Glomerular visceral epithelial cell (primary cell): Measurements from ENCODE around the gene CORO1C.
"Not testable (repeated sequence)": the region's sequence is repeated elsewhere in the genome, so short reads cannot be mapped to it uniquely, and the experiment has no call there.

Source experiments
- DNase-seq: peaks from one replicate; pipeline ENCODE4 v3.0.0-alpha.2; 2016; ENCODE audit errors: extremely low spot score

Gene CORO1C

DNA sequence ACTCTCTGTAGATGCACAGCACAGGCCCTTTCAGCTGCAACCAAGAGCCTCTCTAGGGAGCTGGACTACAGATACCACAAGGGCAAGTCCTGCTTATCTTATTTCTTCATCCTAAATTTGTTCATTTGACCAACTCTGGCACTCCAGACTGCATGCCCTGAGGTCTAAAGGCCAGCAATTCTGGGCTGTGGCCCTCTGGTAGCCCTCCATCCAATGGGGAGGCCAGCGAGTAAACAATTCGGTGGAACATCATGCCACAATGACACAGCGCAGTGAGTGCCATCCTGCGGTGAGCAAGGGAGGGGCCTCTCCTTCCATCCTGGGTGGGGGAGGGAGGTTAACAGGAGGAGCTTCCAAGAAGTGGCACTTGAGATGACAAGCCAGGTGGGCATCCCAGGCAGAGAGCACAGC, 97.0 kb downstream of the CORO1C start:
- no peak for DNase-seq

DNA sequence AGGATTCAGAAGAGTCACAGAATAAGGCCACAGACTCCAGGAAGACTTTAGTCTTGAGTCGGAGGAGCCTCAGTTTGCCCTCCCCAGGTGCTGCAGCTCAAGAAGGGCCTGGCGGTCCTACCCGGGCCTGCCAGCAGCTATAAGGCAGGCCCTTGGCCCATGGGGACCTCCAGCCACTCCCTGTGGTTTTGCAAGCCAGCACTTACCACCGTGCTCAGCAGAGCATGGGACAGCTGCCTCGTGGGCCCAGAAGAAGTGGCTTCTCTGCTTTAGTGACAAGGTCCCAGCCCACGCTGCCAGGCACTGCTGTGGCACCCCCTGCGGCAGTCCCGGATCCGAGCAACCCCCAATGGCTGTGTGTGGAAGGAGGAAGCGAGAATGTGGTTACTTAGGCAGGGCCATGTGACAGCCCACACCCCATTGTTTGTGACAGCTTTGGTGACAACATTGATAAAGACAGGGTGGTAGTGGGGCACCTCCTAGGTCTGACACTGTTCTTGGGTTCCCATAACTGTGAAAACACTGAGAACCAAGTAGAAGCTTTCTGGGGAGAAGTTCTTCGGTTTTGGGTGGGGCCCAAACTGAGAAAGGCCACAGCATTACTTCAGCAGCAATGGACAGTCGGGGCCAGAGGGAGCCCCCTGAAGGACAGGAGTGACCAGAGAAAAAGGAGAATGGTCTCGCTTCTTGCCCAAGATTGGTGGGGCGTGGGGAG, 97.6 kb downstream of the CORO1C start, which contains the start of gene SELPLG:
Gene SELPLG (minus strand): TSS at position 361 of the 715 bp plus-strand sequence. CDS start 9,587 bp downstream, outside the sequence.
- peak; percentile 36 for DNase-seq

DNA sequence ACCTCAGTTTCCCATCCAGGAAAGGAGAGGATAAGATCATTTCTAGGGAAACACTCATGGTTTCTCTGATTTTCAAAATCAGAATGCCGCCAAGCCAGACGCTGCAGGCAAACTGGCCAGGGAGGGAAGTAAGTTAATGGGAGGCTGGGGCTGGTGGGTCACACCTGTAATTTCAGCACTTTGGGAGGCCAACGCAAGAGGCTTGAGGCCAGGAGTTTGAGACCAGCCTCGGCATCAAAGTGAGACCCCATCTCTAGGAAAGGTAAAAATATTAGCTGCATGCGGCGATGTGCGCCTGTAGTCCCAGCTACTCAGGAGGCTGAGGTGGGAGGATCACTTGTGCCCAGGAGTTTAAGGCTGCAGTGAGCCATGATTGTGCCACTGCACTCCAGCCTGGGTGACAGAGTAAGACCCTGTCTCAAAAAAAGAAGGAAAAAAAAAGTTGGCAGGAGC, 98.2 kb downstream of the CORO1C start:
- no peak for DNase-seq

DNA sequence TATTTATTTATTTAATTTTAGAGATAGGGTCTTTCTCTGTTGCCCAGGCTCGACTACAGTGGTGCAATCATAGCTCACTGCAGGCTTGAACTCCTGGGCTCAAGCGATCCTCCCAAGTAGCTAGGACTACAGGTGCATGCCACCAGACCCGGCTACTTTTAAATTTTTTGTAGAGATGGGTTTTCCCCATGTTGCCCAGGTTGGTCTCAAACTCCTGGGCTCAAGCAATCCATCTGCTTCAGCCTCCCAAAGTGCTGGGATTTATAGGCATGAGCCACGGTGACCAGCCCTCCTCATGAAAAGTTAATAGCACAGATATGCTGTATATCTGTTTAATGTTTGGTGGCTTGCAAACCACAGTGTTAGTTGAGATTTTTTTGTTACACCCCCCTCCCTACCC, 100.1 kb downstream of the CORO1C start:
- DNase-seq = not testable (repeated sequence)

DNA sequence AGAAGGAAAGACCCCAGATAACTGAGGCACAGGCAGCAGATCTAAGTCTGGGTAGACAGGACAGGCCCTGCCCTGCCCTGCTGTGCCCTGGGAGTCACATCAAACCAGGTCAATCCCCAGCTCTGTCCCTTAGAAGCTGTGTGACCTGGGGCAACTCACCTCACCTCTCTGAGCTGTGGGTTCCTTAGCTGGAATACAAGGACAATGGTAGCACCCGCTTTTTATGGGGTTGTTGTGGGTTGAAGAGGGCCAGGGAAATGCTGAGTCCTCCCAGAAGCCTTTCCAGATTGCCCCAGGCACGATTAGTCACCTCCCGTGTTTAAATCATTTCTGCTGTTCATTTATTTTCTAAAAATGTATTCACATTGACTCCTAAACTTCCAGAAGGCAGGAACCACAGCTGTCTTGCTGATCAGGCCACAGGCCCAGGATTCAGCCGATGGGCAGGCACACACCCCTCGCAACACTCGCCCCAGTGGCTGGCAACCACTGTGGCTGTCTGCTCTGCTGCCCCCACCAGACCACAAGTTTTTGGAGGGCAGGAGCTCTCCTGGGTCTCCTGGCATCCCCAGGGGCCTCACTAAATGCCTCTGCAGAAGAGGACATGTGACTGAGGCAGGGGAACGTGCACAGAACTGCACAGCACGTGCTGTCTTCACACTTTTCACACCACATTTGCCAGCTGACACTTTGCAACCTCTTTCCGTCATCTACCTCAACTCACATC, 100.7 kb downstream of the CORO1C start:
- DNase-seq = peak; percentile 48

DNA sequence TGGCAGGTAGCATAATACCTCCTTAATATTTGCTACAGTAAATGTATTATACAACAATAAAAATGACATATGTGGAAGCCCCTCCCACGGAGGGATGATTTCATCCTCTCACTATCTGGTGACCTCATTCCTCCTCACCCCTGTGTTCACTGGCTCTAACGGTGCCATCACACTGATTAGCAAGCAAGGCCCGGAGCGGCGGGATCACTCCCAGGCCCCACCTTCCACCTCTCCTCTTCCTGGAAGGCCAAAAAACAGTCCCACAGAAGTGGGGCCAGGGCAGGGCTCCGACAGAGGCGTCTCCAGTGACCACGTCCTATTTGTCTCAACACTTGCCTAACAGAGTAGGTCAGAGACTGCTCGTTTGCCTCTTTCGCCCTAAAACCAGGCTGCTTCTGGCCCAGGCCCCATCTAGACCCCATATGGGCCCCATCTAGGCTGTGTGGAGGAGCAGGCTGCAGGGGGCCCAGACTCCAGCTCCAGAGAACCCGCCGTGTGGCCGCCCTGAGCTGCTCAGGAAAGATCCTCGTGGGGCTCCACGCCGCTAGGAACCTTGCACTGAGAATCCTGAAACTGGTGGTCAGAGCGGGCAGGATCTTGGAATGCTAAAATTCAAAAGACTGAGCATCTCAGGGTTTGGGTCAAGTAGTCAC, 101.4 kb downstream of the CORO1C start:
- peak; percentile 80 for DNase-seq

DNA sequence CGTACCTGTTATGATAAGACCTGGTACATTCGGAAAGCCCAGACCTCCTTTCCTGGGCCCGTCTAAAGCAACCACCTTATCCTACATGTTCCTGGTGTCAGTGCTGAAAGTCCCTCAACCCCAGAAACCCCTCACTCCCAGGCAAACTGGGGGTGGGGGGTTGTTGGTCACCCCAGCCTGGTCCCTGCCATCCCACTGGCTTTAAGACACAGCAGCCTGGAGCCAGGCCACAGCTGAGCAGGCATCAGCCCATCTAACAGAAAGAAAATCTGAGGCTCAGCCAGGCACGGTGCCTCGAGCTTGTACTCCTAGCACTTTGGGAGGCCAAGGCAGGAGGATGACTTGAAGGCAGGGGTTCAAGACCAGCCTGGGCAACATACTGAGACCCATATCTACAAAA, 102.2 kb downstream of the CORO1C start:
- DNase-seq = no peak

DNA sequence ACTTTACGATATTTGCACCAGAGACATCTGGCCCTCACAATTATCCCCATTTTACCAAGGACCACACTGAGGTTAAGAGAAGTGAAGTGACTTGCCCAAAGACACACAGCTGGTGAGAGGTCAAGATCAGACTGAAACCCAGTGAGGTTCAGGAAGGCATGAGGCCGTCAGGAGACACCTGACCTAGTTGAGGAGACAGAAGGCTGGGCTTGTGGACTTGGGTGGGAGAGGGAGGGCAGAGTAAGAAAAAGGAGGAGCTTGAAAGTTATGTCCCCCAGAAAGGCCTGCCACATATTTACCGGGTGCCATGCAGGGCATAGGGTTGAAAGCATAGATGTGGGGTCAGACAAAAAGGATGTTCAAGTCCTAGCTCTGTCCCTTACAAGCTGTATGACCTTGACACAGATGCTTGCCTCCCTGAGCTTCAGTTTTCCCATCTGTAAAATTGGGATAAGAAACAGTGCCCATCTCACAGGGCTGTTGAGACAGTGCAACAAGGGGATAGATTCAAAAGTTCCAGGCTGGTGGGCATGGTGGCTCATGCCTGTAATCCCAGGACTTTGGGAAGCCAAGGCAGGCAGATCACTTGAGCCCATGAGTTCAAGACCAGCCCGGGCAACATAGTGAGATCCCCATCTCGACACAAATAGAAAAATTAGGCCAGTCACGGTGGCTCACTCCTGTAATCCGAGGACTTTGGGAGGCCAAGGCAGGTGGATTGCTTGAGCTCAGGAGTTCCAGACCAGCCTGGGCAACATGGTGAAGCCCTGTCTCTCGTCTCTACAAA, 104.0 kb downstream of the CORO1C start:
- no peak for DNase-seq

DNA sequence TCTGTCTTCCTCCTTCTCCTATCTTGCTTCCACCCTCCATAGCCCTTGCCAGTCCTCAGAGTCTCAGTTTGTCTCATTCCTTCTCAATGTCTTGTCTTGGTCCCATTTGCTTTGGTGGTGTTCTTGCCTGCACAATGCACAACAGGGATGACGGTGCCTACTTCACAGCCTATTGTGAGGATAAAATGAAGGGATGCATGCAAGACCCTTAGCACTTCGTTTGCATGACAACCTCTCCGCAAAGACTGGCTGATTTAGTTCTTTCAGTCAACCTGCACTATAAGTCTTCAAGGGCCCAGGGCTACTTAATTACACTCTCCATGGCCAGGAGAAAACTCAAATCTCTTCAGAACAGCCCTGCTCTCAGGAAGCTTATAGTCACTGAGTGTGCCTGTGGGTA, 106.1 kb downstream of the CORO1C start:
- no peak for DNase-seq

DNA sequence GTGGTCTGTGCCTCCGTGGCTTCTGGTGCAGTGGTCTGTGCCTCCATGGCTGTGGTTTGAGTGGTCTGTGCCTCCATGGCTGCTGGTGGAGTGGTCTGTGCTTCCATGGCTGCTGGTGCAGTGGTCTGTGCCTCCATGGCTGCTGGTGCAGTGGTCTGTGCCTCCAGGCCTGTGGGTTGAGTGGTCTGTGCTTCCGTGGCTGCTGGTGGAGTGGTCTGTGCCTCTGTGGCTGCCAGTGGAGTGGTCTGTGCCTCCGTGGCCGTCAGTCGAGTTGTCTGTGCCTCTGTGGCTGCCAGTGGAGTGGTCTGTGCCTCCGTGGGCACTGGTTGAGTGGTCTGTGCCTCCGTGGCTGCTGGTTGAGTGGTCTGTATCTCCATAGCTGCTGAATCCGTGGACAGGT, 107.7 kb downstream of the CORO1C start:
- DNase-seq = no peak

DNA sequence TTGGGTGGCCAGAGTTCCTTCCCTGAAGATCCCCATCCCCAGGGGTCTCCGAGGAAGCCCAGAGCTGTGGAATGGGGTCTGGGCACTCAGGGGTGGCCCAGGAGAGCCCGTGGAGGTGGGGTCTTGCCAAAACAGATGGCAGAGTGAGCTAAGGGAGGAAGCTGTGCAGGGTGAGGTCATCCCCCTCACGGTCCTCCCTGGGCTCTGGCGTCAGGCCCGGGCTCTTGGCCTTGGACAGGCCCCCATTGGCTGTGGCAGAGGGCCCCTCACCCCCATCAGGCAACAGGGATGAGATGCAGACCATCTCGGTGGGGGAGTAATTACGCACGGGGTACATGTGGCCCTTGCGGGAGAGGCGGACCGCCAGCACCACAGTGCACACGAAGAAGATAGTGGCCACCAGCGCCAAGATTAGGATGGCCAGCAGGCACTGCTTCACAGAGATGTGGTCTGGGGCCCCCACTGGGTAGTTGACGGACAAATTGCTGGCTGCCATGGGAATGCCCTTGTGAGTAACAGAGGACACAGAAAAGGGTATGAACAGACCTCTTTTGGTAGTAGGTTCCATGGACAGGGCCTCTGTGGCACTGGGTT, 108.3 kb downstream of the CORO1C start:
- no peak for DNase-seq

DNA sequence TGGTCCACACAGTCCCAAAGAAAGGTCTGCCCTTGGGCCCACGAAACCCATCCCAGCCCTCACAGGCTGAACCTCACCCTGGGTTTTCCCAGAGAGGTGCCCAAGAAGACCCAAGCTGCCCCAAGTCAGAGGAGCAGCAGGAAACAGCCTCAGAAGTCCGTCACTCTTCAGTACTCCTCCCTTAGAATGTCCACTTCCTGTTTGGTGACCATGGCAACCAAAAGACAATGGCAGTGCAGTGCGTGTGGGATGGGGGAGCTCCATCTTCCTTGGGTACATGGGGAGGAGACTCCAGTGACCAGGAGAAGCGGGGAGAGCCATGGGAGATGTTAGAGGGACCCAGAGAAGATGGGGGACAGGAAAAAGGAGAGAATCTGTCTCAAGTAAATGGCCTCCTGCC, 108.9 kb downstream of the CORO1C start:
- peak; percentile 61 for DNase-seq

DNA sequence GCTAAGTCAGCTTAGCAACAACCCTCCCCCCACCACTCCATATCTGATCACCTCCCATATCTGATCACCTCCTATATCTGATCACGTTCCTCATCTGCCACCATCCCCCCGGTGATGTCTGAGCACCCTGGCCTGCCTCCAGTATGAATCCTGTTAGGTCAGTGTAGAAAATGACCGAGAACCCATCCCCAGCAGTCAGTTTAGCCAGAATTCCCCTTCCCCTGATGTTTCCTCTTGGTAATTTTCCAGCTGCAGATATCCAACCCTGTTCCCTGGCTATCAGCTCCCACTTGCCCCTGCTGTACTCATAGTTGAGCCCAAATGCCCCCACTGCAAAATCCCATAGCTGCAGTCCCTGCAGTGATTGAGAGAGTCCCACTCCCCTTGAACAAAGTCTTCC, 110.2 kb downstream of the CORO1C start:
- no peak for DNase-seq

DNA sequence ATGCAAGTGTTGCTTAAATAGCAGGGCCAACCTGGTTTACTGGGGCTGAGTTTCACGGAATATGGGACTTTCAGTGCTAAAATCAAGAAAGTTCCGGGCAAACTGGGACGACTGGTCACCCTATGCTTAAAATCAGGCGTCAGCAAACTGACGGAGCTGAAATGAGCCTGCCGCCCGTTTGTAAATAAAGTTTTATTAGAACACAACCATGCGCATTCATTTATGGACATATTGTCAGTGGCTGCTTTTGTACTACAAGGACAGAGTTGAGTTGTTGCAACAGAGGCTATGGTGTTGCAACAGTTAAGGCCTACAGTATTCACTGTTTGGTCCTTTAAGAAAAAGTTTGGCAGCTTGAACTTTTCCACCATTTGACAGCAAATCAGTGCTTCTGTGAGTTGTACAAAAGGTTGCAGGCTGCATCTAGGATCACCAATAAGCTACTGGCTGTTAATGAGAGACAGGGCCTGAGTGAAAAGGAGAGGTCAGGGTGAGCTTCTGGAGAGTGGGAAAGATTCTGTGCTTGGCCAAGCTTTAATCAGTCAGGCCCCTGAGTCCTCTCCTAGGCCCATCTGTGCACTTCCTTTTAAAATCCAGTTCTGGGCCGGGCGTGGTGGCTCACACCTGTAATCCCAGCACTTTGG, 111.0 kb downstream of the CORO1C start:
- DNase-seq = no peak

DNA sequence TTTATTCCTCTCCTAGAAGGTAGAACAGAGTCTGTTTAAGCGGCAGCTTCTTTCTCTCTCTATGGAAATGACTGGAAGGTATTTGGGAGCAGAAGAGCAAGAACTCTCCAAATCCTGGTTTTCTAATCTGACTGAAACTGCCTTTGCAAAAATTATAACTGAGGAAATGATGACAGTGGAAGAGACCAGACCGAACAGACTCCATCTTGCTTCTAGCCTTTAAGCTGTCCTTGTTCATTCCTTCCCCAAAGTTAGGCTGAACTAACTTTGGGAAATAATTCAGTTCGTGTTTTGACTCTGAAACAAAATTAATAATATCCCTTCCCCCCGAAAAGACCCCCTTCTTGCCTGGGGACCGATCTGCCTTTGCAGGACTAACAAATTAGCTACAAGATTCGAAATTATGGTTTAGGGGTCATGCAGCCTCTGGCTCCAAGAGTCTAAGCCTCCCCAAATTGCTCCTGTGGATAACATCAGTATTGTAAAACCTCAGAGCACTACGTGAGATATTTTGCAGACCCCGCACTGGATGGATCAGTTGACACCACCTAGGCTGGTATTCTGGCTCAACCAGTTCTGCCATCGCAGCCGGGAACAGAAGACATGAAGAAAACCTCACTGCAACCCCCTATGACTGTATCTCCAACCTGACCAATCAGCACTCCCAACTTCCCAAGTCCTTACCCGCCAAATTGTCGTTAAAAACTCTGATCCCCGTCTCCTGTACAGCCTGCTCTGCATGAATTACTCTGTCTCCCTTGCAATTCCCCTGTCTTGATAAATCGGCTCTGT, 111.8 kb downstream of the CORO1C start:
- DNase-seq = no peak

DNA sequence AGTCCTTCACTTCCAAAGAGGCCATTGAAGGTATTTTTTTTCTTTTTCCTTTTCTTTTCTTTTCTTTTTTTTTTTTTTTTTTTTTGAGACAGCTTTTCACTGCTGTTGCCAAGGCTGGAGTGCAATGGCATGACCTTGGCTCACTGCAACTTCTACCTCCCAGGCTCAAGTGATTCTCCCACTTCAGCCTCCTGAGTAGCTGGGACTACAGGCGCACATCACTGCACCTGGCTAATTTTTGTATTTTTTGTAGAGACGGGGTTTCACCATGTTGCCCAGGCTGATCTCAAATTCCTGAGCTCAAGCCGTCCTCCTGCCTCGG, 112.4 kb downstream of the CORO1C start:
- not testable (repeated sequence) for DNase-seq

DNA sequence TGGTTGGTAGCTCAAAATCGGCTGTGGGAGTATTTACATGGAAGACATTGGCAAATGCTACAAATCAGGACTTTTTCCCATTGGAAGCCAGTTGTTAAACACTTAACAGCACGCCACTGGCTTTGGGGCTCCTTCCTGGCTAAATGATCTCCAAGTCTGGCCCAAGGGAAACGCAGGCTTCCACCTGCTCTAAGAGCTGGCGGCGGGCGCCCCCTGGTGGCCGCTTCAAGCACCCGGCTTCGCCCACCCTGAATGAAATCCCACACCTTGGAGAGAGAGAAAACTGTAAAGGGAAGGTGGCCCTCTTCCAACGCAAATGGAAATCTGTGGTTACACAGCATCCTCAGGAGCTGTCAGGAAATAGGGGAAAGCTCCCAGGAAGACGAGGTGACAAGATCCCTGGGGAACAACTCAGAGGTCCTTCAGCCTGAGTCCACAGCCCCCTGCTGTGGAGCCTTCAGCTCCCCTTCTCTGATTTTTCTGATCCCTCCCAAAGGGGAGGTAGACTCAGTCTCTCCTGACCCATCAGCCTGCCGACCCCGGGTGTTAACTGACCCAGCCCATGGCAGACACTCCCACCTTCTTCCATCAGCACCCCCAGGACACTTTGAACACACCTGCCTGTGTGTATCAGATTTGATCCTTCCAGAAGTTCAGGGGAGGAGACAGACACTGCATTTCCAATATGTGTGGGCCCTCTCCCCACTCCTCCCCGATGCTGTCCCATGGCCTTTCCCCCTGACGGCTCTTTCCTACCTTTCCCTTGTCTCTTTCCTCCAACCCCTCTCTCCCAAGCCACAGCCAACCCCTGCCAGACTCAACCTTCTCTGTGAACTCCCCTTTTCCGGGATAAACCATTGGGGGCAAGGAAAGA, 113.0 kb downstream of the CORO1C start:
- peak; percentile 88 for DNase-seq

DNA sequence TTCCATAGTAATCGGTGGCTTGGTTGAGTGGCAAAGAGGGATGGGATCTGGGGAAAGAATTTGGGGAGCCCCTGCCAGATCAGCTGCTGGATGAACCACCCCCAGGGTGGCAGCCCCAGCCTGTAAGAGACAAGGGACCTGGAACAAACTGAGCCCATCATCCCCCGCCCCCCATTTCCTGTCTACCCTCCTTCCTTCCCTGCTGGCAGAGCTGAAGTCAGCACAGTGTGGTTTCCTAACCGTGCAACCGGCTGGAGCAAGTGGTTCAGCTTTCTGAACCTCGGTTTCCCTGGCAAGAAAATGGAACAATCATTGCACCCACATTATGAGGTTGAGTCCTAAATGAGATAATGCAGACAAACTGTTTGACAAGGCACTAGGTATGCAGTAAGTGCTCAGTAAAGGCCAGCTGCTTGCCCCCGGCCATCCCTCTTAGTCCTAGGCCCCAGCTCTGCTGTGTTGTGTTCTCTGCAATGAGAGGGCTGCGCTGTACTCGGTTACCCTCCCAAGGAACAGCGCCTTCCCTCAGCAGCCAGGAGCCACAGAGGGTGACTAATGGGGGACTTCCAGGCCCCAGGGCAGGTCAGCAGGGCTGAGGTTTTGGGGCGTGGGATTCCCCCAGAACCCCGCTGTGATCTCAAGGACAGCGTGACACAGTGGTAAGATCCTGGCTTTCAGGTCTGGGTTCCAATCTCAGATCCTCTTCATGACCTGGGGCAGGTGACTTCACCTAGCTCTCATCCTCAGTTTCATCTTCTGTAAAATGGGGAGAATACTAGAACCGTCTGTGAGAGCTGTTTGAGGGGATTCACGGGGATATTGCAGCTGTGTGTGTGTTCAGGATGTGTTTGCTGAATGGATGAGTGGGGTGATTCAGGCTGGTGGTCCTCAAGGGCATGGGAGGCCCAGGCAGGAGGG, 114.1 kb downstream of the CORO1C start:
- peak; percentile 62 for DNase-seq
